HepG2 (cell line): ENCODE results near the gene PDE4D. TPM values are rescaled to one million over a fixed set of nuclear protein-coding genes. Genes with fewer than 3 reads are reported as not detected.

Experiments used
- ATAC-seq: fragments of 200-7000 bp; cut with Tn5 transposase; 3 replicates; pipeline ENCODE4 v1.9.1; 2020; ENCODE audit warnings: mild to moderate bottlenecking, moderate library complexity
- BruUV-seq: library from RNA; stranded (reverse); fragments of 400-500 nt; replicated peaks from 2 replicates; lab custom pipeline; 2021; lab: Mats Ljungman, UMichigan
- CTCF ChIA-PET: fragments of 300-600 bp; formaldehyde crosslinking; extraction: SDS; loops from one replicate; lab custom pipeline; 2021; ENCODE audit warnings: low total read pairs, inconsistent platforms, low intra/inter-chr PET ratio; lab: Yijun Ruan, JAX
- POLR2A ChIA-PET: fragments of 350-600 bp; sonication (Branson Sonifier 250); formaldehyde crosslinking; loops from one replicate; lab custom pipeline; 2020; ENCODE audit warnings: antibody characterized with exemption, inconsistent platforms; lab: Yijun Ruan, JAX
- DNase-seq: peaks from one replicate; pipeline ENCODE4 v3.0.0-alpha.2; 2015; ENCODE audit warnings: low spot score
- FAIRE-seq: peaks from 3 replicates; lab custom pipeline; 2011; peaks lifted over from hg19 to GRCh38; lab: Jason Lieb, UNC
- H2AFZ ChIP-seq: one replicate; pipeline ENCODE4 v1.6.1; 2011; ENCODE audit warnings: low read length, inconsistent platforms
- H3K27ac ChIP-seq: fragments of 300-600 bp; 3 replicates; pipeline ENCODE4 v1.8.0; 2011; ENCODE audit warnings: mixed run types, mild to moderate bottlenecking, mixed read lengths, low read length, inconsistent platforms; ENCODE audit not compliant: insufficient read depth; ENCODE audit errors: extremely low read length
- H3K27me3 ChIP-seq, 2 experiments: fragments of 200-600 bp in 1 of 2; 2 replicates in 1 of 2; 3 replicates in 1 of 2; pipeline versions ENCODE4 v1.6.0 to v1.8.0; 2011; ENCODE audit warnings: low read length in 2 of 2, mild to moderate bottlenecking in 2 of 2, moderate library complexity in 2 of 2, inconsistent platforms in 1 of 2; ENCODE audit not compliant: insufficient read depth in 2 of 2, control insufficient read depth in 1 of 2
- H3K36me3 ChIP-seq, 2 experiments: fragments of 200-600 bp in 1 of 2; replicated peaks in 1 of 2; 2 replicates in 1 of 2; 3 replicates in 1 of 2; pipeline versions ENCODE4 v1.5.1 to v1.8.0; 2011; ENCODE audit warnings: low read length in 2 of 2, inconsistent platforms in 1 of 2; ENCODE audit not compliant: insufficient read depth in 2 of 2, control insufficient read depth in 1 of 2
- H3K4me1 ChIP-seq: 2 replicates; pipeline ENCODE4 v1.5.1; 2012; ENCODE audit warnings: low read length, inconsistent platforms; ENCODE audit not compliant: insufficient read depth
- H3K4me2 ChIP-seq: 2 replicates; pipeline ENCODE4 v1.6.0; 2011; ENCODE audit warnings: low read depth, low read length, inconsistent platforms
- H3K4me3 ChIP-seq, 3 experiments: fragments of 200-600 bp in 1 of 3; sonication (generic), shearing (Covaris generic) in 1 of 3; replicated peaks in 1 of 3; 2 replicates each; pipeline ENCODE4 v1.5.1; 2011 to 2016; ENCODE audit warnings: low read length in 3 of 3, inconsistent platforms in 2 of 3, low read depth in 2 of 3, mild to moderate bottlenecking in 2 of 3, control low read depth in 1 of 3, mixed read lengths in 1 of 3; ENCODE audit not compliant: insufficient read depth in 1 of 3
- H3K79me2 ChIP-seq: one replicate; pipeline ENCODE4 v1.6.1; 2011; ENCODE audit warnings: low read length, inconsistent platforms; ENCODE audit not compliant: insufficient read depth
- H3K9ac ChIP-seq: 2 replicates; pipeline ENCODE4 v1.6.0; 2011; ENCODE audit warnings: mild to moderate bottlenecking, low read depth, low read length, inconsistent platforms; ENCODE audit not compliant: insufficient read depth
- H3K9me3 ChIP-seq: 2 replicates; pipeline ENCODE4 v1.5.1; 2012; ENCODE audit warnings: mild to moderate bottlenecking, low read length
- H4K20me1 ChIP-seq: 2 replicates; pipeline ENCODE4 v1.6.0; 2011; ENCODE audit warnings: inconsistent platforms, mild to moderate bottlenecking, low read length, moderate library complexity; ENCODE audit not compliant: insufficient read depth
- ARID2 ChIP-seq: sonication (generic); formaldehyde crosslinking; IDR thresholded peaks from 2 replicates; pipeline ENCODE4 v1.8.1; 2022; ENCODE audit warnings: mild to moderate bottlenecking, missing genetic modification reagents, borderline replicate concordance
- BRD4 ChIP-seq: sonication (generic); formaldehyde crosslinking; IDR thresholded peaks from 2 replicates; pipeline ENCODE4 v1.4.0; 2020; ENCODE audit warnings: missing genetic modification reagents
- EZH2 ChIP-seq: conservative IDR thresholded peaks from 2 replicates; pipeline ENCODE4 v1.6.1; 2012; ENCODE audit warnings: mild to moderate bottlenecking, low read depth, low read length, moderate library complexity
- GZF1 ChIP-seq: sonication (generic); formaldehyde crosslinking; IDR thresholded peaks from 2 replicates; pipeline ENCODE4 v1.5.1; 2020; ENCODE audit warnings: mild to moderate bottlenecking, missing genetic modification reagents
- NPAS2 ChIP-seq: sonication (generic); formaldehyde crosslinking; IDR thresholded peaks from 2 replicates; pipeline ENCODE4 v1.8.0; 2022; ENCODE audit warnings: mild to moderate bottlenecking, missing genetic modification reagents, borderline replicate concordance
- REPIN1 ChIP-seq: sonication (generic); formaldehyde crosslinking; IDR thresholded peaks from 2 replicates; pipeline ENCODE4 v1.8.0; 2022; ENCODE audit warnings: missing genetic modification reagents, low read depth, mild to moderate bottlenecking, borderline replicate concordance
- SIN3B ChIP-seq: fragments of 150-350 bp; IDR thresholded peaks from 2 replicates; pipeline ENCODE4 v1.6.1; 2014; ENCODE audit warnings: low read length
- WGBS: methylation state at CpG from one replicate; pipeline ENCODE4 v1.1.6; 2017; ENCODE audit warnings: low lambda C conversion rate; 5-methylcytosine and 5-hydroxymethylcytosine counted together
- in situ Hi-C: cut with HindIII; loops from 2 replicates; pipeline ENCODE4 v1.10.0; 2017; ENCODE audit warnings: low pct_unique_long_range_greater_than_20kb; ENCODE audit not compliant: extremely low pct_ligation_motif_present
- intact Hi-C: fragments of 100-400 bp; cut with micrococcal nuclease; formaldehyde crosslinking; loops from one replicate; pipeline ENCODE4 v1.10.0; 2022; ENCODE audit not compliant: unreplicated experiment
- polyA plus RNA-seq, 8 experiments: library from polyadenylated mRNA; depleted of rRNA in 3 of 8; stranded (reverse) in 7 of 8; unstranded in 1 of 8; fragments of >200 nt; fragmentation: Illumina TruSeq in 4 of 8; extraction: Trizol in 4 of 8; gene quantifications; 2 replicates each; pipeline versions ENCODE4 v1.2.1 to v1.2.3, GENCODE V29; 2011 to 2016; ENCODE audit warnings: low read depth in 4 of 8, missing spikeins in 1 of 8, mixed read lengths in 1 of 8; ENCODE audit not compliant: insufficient read depth in 1 of 8
- total RNA-seq, 5 experiments: library from RNA; depleted of rRNA; stranded (reverse); fragments of >200 nt; fragmentation: Illumina TruSeq; extraction: Trizol; gene quantifications; 2 replicates each; pipeline ENCODE4 v1.2.3, GENCODE V29; 2016; ENCODE audit warnings: low read depth in 1 of 5
- TF ChIP-seq, protein P1 (sequence below): sonication (generic); formaldehyde crosslinking; IDR thresholded peaks from 2 replicates; pipeline ENCODE4 v1.4.0; 2020; ENCODE audit warnings: missing genetic modification reagents
- TF ChIP-seq, protein P2 (sequence below): sonication (generic); formaldehyde crosslinking; IDR thresholded peaks from 2 replicates; pipeline ENCODE4 v1.4.0; 2020; ENCODE audit warnings: missing genetic modification reagents, borderline replicate concordance
- TF ChIP-seq, protein P3 (sequence below): IDR thresholded peaks from 2 replicates; pipeline ENCODE4 v1.4.0; 2020; ENCODE audit warnings: mild to moderate bottlenecking, missing genetic modification reagents

PDE4D gene
- total and polyA plus RNA-seq, 2 of the 13 experiments (the other 11 are each of a cell fraction or from before 2014, with no cell fraction given): 7.0 to 12.2 TPM

DNA sequence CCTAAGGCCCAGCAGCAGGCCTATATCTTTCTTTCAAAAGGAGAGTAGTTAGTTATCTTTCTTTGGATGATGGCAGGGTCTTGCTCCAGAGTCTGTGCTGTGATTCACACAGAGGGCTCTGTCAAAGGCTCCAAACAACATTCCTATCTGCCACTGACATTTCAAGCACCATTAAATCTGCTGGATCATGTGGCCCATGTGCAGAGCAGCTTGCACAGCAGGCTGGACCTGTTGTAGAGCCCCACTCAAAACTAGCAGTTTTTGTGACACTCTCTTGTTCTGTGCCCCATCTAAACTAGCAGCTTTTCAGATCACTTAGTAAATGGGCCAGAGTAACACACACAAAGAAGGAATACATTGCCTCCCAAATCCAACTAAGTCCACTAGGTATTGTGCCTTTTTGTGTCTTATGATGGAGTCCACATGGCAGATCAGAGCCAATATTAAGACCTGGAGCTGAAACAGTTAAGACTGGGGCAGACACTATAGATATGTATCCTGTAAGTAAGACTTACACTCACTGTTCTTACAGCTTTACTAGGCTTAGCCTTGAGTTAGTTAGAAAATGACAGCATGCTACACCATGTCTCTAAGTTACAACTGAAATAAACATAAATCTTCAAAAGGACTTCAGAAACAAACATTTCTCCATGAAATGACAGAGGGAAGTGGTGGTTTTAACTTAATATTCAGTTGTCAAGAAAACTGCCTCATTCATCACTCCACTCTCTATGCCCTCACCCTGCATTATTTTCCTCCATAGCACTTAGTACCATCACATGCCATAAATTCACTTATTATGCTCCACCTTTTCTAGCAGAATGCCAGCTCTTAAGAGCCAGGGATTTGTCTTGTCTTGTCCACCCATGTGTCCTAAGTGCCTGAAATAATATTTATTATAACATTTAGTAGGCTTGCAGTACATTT lies 909.7 kb downstream of the PDE4D start (continued):
- TF ChIP-seq, protein P1, sequence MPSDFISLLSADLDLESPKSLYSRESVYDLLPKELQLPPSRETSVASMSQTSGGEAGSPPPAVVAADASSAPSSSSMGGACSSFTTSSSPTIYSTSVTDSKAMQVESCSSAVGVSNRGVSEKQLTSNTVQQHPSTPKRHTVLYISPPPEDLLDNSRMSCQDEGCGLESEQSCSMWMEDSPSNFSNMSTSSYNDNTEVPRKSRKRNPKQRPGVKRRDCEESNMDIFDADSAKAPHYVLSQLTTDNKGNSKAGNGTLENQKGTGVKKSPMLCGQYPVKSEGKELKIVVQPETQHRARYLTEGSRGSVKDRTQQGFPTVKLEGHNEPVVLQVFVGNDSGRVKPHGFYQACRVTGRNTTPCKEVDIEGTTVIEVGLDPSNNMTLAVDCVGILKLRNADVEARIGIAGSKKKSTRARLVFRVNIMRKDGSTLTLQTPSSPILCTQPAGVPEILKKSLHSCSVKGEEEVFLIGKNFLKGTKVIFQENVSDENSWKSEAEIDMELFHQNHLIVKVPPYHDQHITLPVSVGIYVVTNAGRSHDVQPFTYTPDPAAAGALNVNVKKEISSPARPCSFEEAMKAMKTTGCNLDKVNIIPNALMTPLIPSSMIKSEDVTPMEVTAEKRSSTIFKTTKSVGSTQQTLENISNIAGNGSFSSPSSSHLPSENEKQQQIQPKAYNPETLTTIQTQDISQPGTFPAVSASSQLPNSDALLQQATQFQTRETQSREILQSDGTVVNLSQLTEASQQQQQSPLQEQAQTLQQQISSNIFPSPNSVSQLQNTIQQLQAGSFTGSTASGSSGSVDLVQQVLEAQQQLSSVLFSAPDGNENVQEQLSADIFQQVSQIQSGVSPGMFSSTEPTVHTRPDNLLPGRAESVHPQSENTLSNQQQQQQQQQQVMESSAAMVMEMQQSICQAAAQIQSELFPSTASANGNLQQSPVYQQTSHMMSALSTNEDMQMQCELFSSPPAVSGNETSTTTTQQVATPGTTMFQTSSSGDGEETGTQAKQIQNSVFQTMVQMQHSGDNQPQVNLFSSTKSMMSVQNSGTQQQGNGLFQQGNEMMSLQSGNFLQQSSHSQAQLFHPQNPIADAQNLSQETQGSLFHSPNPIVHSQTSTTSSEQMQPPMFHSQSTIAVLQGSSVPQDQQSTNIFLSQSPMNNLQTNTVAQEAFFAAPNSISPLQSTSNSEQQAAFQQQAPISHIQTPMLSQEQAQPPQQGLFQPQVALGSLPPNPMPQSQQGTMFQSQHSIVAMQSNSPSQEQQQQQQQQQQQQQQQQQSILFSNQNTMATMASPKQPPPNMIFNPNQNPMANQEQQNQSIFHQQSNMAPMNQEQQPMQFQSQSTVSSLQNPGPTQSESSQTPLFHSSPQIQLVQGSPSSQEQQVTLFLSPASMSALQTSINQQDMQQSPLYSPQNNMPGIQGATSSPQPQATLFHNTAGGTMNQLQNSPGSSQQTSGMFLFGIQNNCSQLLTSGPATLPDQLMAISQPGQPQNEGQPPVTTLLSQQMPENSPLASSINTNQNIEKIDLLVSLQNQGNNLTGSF (CRISPR knock-in tag): no peak

DNA sequence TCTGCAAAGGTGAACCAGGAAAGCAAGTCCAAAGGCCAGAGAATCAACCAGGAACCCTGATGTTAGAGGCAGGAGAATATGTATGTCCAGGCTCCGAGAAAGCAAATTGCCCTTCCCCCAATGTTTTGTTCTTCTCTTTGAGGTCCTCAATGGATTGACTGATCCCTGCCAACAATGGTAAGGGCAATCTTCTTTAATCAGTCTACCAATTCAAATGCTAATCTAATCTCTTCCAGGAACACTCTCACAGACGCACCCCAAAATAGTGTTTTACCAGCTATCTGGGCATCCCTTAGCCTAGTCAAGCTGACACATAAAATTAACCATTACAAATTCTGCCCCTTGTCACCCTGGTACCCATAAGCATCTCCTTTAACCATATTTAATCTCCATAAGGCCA lies 912.6 kb downstream of the PDE4D start:
- Histone ChIP-seq H3K4me3 (no peak overlapping the region), H2AFZ (no peak overlapping the region), H3K27me3 (no peaks in the 10 kb centered on the region), H3K4me1 (no peaks in the 10 kb centered on the region), H4K20me1 (no peaks in the 10 kb centered on the region), H3K9me3 (no peaks in the 10 kb centered on the region), H3K36me3 (no peaks in the 10 kb centered on the region; a peak in 1 of 5 replicates), H3K27ac (no peak overlapping the region), H3K79me2 (no peaks in the 10 kb centered on the region), H3K9ac (no peak overlapping the region), H3K4me2 (no peak overlapping the region)
- DNase-seq (no peak), FAIRE-seq (no peak), ATAC-seq (no peak)
- WGBS: 88% methylated on average over 2 of the region's 2 CpGs
- ChIA-PET POLR2A (no interaction called here), CTCF (no interaction called here)
- in situ Hi-C loops (no loop called here), intact Hi-C loops (no loop called here)
- BruUV-seq: no TSS peak
- no peak for TF ChIP-seq ARID2 (CRISPR knock-in tag)
- TF ChIP-seq BRD4 (CRISPR knock-in tag): no peak
- no peak for TF ChIP-seq REPIN1
- TF ChIP-seq NPAS2 (CRISPR knock-in tag): no peak
- TF ChIP-seq GZF1 (CRISPR knock-in tag): no peak
- TF ChIP-seq, protein P2, sequence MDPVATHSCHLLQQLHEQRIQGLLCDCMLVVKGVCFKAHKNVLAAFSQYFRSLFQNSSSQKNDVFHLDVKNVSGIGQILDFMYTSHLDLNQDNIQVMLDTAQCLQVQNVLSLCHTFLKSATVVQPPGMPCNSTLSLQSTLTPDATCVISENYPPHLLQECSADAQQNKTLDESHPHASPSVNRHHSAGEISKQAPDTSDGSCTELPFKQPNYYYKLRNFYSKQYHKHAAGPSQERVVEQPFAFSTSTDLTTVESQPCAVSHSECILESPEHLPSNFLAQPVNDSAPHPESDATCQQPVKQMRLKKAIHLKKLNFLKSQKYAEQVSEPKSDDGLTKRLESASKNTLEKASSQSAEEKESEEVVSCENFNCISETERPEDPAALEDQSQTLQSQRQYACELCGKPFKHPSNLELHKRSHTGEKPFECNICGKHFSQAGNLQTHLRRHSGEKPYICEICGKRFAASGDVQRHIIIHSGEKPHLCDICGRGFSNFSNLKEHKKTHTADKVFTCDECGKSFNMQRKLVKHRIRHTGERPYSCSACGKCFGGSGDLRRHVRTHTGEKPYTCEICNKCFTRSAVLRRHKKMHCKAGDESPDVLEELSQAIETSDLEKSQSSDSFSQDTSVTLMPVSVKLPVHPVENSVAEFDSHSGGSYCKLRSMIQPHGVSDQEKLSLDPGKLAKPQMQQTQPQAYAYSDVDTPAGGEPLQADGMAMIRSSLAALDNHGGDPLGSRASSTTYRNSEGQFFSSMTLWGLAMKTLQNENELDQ (CRISPR knock-in tag): no peak
- TF ChIP-seq, protein P3, sequence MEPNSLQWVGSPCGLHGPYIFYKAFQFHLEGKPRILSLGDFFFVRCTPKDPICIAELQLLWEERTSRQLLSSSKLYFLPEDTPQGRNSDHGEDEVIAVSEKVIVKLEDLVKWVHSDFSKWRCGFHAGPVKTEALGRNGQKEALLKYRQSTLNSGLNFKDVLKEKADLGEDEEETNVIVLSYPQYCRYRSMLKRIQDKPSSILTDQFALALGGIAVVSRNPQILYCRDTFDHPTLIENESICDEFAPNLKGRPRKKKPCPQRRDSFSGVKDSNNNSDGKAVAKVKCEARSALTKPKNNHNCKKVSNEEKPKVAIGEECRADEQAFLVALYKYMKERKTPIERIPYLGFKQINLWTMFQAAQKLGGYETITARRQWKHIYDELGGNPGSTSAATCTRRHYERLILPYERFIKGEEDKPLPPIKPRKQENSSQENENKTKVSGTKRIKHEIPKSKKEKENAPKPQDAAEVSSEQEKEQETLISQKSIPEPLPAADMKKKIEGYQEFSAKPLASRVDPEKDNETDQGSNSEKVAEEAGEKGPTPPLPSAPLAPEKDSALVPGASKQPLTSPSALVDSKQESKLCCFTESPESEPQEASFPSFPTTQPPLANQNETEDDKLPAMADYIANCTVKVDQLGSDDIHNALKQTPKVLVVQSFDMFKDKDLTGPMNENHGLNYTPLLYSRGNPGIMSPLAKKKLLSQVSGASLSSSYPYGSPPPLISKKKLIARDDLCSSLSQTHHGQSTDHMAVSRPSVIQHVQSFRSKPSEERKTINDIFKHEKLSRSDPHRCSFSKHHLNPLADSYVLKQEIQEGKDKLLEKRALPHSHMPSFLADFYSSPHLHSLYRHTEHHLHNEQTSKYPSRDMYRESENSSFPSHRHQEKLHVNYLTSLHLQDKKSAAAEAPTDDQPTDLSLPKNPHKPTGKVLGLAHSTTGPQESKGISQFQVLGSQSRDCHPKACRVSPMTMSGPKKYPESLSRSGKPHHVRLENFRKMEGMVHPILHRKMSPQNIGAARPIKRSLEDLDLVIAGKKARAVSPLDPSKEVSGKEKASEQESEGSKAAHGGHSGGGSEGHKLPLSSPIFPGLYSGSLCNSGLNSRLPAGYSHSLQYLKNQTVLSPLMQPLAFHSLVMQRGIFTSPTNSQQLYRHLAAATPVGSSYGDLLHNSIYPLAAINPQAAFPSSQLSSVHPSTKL (CRISPR knock-in tag): no peak
- no peak for TF ChIP-seq EZH2
- TF ChIP-seq SIN3B: no peak
